Neural progenitor cell (in vitro differentiated cells): Measurements from ENCODE around the gene CCDC80.

Experiments
- CTCF ChIP-seq: fragments of 200-600 bp; sonication (generic); IDR thresholded peaks from 2 replicates; pipeline ENCODE4 v1.5.1; 2017; ENCODE audit warnings: antibody characterized with exemption, mild to moderate bottlenecking
- EZH2 ChIP-seq: fragments of 200-600 bp; sonication (generic); IDR thresholded peaks from 2 replicates; pipeline ENCODE4 v1.6.1; 2017; ENCODE audit warnings: antibody characterized with exemption, mild to moderate bottlenecking, moderate library complexity
- EZH2phosphoT487 ChIP-seq: fragments of 200-600 bp; sonication (generic); IDR thresholded peaks from 2 replicates; pipeline ENCODE4 v1.6.1; 2017; ENCODE audit warnings: antibody characterized with exemption

- TF ChIP-seq CTCF (no peak), EZH2 (no peak), EZH2phosphoT487 (no peak)
Measured at GRCh38 chr3:112653881-112654300, 12.9 kb upstream of the CCDC80 start.
